Upper lobe of left lung (tissue), 4 donors: Measurements from ENCODE around the gene CCDC107.

Experiments
- POLR2A ChIP-seq, 4 donors: fragments of 450-650 bp; IDR thresholded peaks; one replicate each; pipeline ENCODE4 v1.5.1; 2016 to 2017; ENCODE audit warnings: antibody characterized with exemption in 4 of 4, mild to moderate bottlenecking in 2 of 4
- TF ChIP-seq, protein P1 (sequence below), 6 experiments: fragments of 450-650 bp in 4 of 6; fragments of 200-600 bp in 2 of 6; sonication (generic) in 2 of 6; IDR thresholded peaks; one replicate each; pipeline ENCODE4 v1.5.1; 2016 to 2019; ENCODE audit warnings: antibody characterized with exemption in 6 of 6

GRCh38 chr9:35665471-35665818 is 7.4 kb downstream of the CCDC107 start:
- TF ChIP-seq, protein P1, sequence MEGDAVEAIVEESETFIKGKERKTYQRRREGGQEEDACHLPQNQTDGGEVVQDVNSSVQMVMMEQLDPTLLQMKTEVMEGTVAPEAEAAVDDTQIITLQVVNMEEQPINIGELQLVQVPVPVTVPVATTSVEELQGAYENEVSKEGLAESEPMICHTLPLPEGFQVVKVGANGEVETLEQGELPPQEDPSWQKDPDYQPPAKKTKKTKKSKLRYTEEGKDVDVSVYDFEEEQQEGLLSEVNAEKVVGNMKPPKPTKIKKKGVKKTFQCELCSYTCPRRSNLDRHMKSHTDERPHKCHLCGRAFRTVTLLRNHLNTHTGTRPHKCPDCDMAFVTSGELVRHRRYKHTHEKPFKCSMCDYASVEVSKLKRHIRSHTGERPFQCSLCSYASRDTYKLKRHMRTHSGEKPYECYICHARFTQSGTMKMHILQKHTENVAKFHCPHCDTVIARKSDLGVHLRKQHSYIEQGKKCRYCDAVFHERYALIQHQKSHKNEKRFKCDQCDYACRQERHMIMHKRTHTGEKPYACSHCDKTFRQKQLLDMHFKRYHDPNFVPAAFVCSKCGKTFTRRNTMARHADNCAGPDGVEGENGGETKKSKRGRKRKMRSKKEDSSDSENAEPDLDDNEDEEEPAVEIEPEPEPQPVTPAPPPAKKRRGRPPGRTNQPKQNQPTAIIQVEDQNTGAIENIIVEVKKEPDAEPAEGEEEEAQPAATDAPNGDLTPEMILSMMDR (IDR thresholded peaks at IDR 0.05) = no peak
- TF ChIP-seq POLR2A (IDR thresholded peaks at IDR 0.05) = no peak
